Measurements from ENCODE around the gene CCDC146. TPM values are rescaled to one million over a fixed set of nuclear protein-coding genes. Genes with fewer than 3 reads are reported as not detected.
"Not testable (repeated sequence)": the region's sequence is repeated elsewhere in the genome, so short reads cannot be mapped to it uniquely, and the experiment has no call there.

Gene CCDC146
- polyA plus RNA-seq, 3 donors: 0.08 to 7.2 (median 0.40) TPM

GRCh38 chr7:77157446-77157845 lies 35.0 kb downstream of the CCDC146 start:
- Mint-ChIP-seq H3K36me3 (peaks cover 0 to 1% of the 10 kb centered on the region in 2 donors), H3K9me3 (peaks cover 0 to 1% (median 0%) of the 10 kb centered on the region in 7 donors), H3K4me3 (peak overlapping the region in 1 of 2 donors; percentile 67), H3K4me1 (peaks cover 29% of the 10 kb centered on the region), H3K27ac (peak overlapping the region; percentile 89 to 95 (median 91)), H3K27me3 (ENCODE audit: low read depth in 3 of 3) (peaks cover 0 to 3% (median 2%) of the 10 kb centered on the region in 3 donors)
- WGBS (ENCODE audit: insufficient coverage): no CpG with 5 or more reads among the region's 1 CpG
- no peaks in the 10 kb centered on the region for H3K79me2 ChIP-seq (ENCODE audit: insufficient read depth, low read length)
- no peaks in the 10 kb centered on the region for H3K36me3 ChIP-seq (replicated peaks in 1 of 2; ENCODE audit: control insufficient read depth in 1 of 2, insufficient read depth in 2 of 2, low read length in 2 of 2)
- peak overlapping the region; percentile 15 to 74 for H3K27ac ChIP-seq (ENCODE audit: low read depth in 1 of 2, low read length in 2 of 2)
- H4K20me1 ChIP-seq (ENCODE audit: insufficient read depth, low read length): no peaks in the 10 kb centered on the region
- no peak overlapping the region for H3K4me2 ChIP-seq (replicated peaks; ENCODE audit: extremely low read depth, low read length, poor library complexity, severe bottlenecking)
- no peak overlapping the region for H3K9ac ChIP-seq (ENCODE audit: insufficient read depth, low read length, poor library complexity, severe bottlenecking)
- H3K9me3 ChIP-seq (replicated peaks in 1 of 2; ENCODE audit: control insufficient read depth in 1 of 2, insufficient read depth in 1 of 2, low read length in 2 of 2): no peaks in the 10 kb centered on the region
- intact Hi-C loops (cut with micrococcal nuclease): no loop called here
- no peak for TF ChIP-seq CTCF (IDR thresholded peaks at IDR 0.05)
- H3K27me3 ChIP-seq (ENCODE audit: control insufficient read depth in 2 of 2, insufficient read depth in 2 of 2, low read length in 2 of 2): no peaks in the 10 kb centered on the region
- H3K4me3 ChIP-seq (replicated peaks in 1 of 3; ENCODE audit: low read depth in 2 of 3, low read length in 3 of 3): peak overlapping the region in 1 of 3 experiments; percentile 43
- no peak overlapping the region for H2AFZ ChIP-seq (ENCODE audit: insufficient read depth, low read depth, low read length, poor library complexity, severe bottlenecking)
- DNase-seq: peak; percentile 70 to 90 (median 83)
- peaks cover 30 to 36% of the 10 kb centered on the region in 2 donors for H3K4me1 ChIP-seq (ENCODE audit: control insufficient read depth in 1 of 2, insufficient read depth in 2 of 2, low read length in 2 of 2)

- H3K9me3 ChIP-seq (replicated peaks in 1 of 2; ENCODE audit: control insufficient read depth in 1 of 2, insufficient read depth in 1 of 2, low read length in 2 of 2); H3K4me3 Mint-ChIP-seq; H3K27ac Mint-ChIP-seq; H4K20me1 ChIP-seq (ENCODE audit: insufficient read depth, low read length); H2AFZ ChIP-seq (ENCODE audit: insufficient read depth, low read depth, low read length, poor library complexity, severe bottlenecking); H3K27me3 ChIP-seq (ENCODE audit: control insufficient read depth in 2 of 2, insufficient read depth in 2 of 2, low read length in 2 of 2); H3K79me2 ChIP-seq (ENCODE audit: insufficient read depth, low read length); H3K36me3 ChIP-seq (replicated peaks in 1 of 2; ENCODE audit: control insufficient read depth in 1 of 2, insufficient read depth in 2 of 2, low read length in 2 of 2); H3K4me2 ChIP-seq (replicated peaks; ENCODE audit: extremely low read depth, low read length, poor library complexity, severe bottlenecking); DNase-seq; H3K27ac ChIP-seq (ENCODE audit: low read depth in 1 of 2, low read length in 2 of 2); H3K36me3 Mint-ChIP-seq; intact Hi-C loops (cut with micrococcal nuclease); H3K4me3 ChIP-seq (replicated peaks in 1 of 3; ENCODE audit: low read depth in 2 of 3, low read length in 3 of 3); H3K9ac ChIP-seq (ENCODE audit: insufficient read depth, low read length, poor library complexity, severe bottlenecking); H3K9me3 Mint-ChIP-seq; H3K27me3 Mint-ChIP-seq (ENCODE audit: low read depth in 3 of 3): not testable (repeated sequence)
- 100% methylated on average over 1 of the region's 4 CpGs for WGBS (ENCODE audit: insufficient coverage)
- H3K4me1 ChIP-seq (ENCODE audit: control insufficient read depth in 1 of 2, insufficient read depth in 2 of 2, low read length in 2 of 2): peaks cover 9 to 12% of the 10 kb centered on the region in 2 donors
- peaks cover 20% of the 10 kb centered on the region for H3K4me1 Mint-ChIP-seq
These were observed 48.7 kb downstream of the CCDC146 start for GRCh38 chr7:77171073-77171472.

- H3K9me3 Mint-ChIP-seq; intact Hi-C loops (cut with micrococcal nuclease); H3K27me3 Mint-ChIP-seq (ENCODE audit: low read depth in 3 of 3); H3K27ac ChIP-seq (ENCODE audit: low read depth in 1 of 2, low read length in 2 of 2); H3K27me3 ChIP-seq (ENCODE audit: control insufficient read depth in 2 of 2, insufficient read depth in 2 of 2, low read length in 2 of 2); DNase-seq; H3K9me3 ChIP-seq (replicated peaks in 1 of 2; ENCODE audit: control insufficient read depth in 1 of 2, insufficient read depth in 1 of 2, low read length in 2 of 2); H3K4me2 ChIP-seq (replicated peaks; ENCODE audit: extremely low read depth, low read length, poor library complexity, severe bottlenecking); H2AFZ ChIP-seq (ENCODE audit: insufficient read depth, low read depth, low read length, poor library complexity, severe bottlenecking); H3K9ac ChIP-seq (ENCODE audit: insufficient read depth, low read length, poor library complexity, severe bottlenecking); H4K20me1 ChIP-seq (ENCODE audit: insufficient read depth, low read length); H3K36me3 Mint-ChIP-seq; H3K36me3 ChIP-seq (replicated peaks in 1 of 2; ENCODE audit: control insufficient read depth in 1 of 2, insufficient read depth in 2 of 2, low read length in 2 of 2); H3K79me2 ChIP-seq (ENCODE audit: insufficient read depth, low read length); H3K4me3 ChIP-seq (replicated peaks in 1 of 3; ENCODE audit: low read depth in 2 of 3, low read length in 3 of 3); H3K4me3 Mint-ChIP-seq; H3K27ac Mint-ChIP-seq: not testable (repeated sequence)
- peaks cover 22% of the 10 kb centered on the region for H3K4me1 Mint-ChIP-seq
- WGBS (ENCODE audit: insufficient coverage): no CpG with 5 or more reads among the region's 6 CpGs
- H3K4me1 ChIP-seq (ENCODE audit: control insufficient read depth in 1 of 2, insufficient read depth in 2 of 2, low read length in 2 of 2): peaks cover 9 to 12% of the 10 kb centered on the region in 2 donors
These were observed 50.2 kb downstream of the CCDC146 start for GRCh38 chr7:77172437-77173172.

GRCh38 chr7:77174418-77174817 lies 52.0 kb downstream of the CCDC146 start:
- H3K9ac ChIP-seq (ENCODE audit: insufficient read depth, low read length, poor library complexity, severe bottlenecking); H3K4me2 ChIP-seq (replicated peaks; ENCODE audit: extremely low read depth, low read length, poor library complexity, severe bottlenecking); H3K4me3 ChIP-seq (replicated peaks in 1 of 3; ENCODE audit: low read depth in 2 of 3, low read length in 3 of 3); intact Hi-C loops (cut with micrococcal nuclease); H3K4me3 Mint-ChIP-seq; H3K36me3 Mint-ChIP-seq; H3K9me3 Mint-ChIP-seq; DNase-seq; H4K20me1 ChIP-seq (ENCODE audit: insufficient read depth, low read length); H3K27ac ChIP-seq (ENCODE audit: low read depth in 1 of 2, low read length in 2 of 2); H3K27ac Mint-ChIP-seq; H3K79me2 ChIP-seq (ENCODE audit: insufficient read depth, low read length); H3K27me3 ChIP-seq (ENCODE audit: control insufficient read depth in 2 of 2, insufficient read depth in 2 of 2, low read length in 2 of 2); H2AFZ ChIP-seq (ENCODE audit: insufficient read depth, low read depth, low read length, poor library complexity, severe bottlenecking); H3K9me3 ChIP-seq (replicated peaks in 1 of 2; ENCODE audit: control insufficient read depth in 1 of 2, insufficient read depth in 1 of 2, low read length in 2 of 2); H3K27me3 Mint-ChIP-seq (ENCODE audit: low read depth in 3 of 3); H3K36me3 ChIP-seq (replicated peaks in 1 of 2; ENCODE audit: control insufficient read depth in 1 of 2, insufficient read depth in 2 of 2, low read length in 2 of 2): not testable (repeated sequence)
- no CpG with 5 or more reads among the region's 4 CpGs for WGBS (ENCODE audit: insufficient coverage)
- peaks cover 22% of the 10 kb centered on the region for H3K4me1 Mint-ChIP-seq
- H3K4me1 ChIP-seq (ENCODE audit: control insufficient read depth in 1 of 2, insufficient read depth in 2 of 2, low read length in 2 of 2): peaks cover 9 to 12% of the 10 kb centered on the region in 2 donors
